HG03103 (cell line): ENCODE results near the gene CFAP251.

ENCODE experiments used
- ATAC-seq: cut with Tn5 transposase; IDR thresholded peaks from one replicate; pipeline ENCODE4 v1.9.1; 2021; ENCODE audit warnings: low read depth; ENCODE audit not compliant: unreplicated experiment

The CFAP251 gene

GRCh38 chr12:121943926-121944325 lies 25.5 kb downstream of the CFAP251 start:
- ATAC-seq, result no peak

DNA sequence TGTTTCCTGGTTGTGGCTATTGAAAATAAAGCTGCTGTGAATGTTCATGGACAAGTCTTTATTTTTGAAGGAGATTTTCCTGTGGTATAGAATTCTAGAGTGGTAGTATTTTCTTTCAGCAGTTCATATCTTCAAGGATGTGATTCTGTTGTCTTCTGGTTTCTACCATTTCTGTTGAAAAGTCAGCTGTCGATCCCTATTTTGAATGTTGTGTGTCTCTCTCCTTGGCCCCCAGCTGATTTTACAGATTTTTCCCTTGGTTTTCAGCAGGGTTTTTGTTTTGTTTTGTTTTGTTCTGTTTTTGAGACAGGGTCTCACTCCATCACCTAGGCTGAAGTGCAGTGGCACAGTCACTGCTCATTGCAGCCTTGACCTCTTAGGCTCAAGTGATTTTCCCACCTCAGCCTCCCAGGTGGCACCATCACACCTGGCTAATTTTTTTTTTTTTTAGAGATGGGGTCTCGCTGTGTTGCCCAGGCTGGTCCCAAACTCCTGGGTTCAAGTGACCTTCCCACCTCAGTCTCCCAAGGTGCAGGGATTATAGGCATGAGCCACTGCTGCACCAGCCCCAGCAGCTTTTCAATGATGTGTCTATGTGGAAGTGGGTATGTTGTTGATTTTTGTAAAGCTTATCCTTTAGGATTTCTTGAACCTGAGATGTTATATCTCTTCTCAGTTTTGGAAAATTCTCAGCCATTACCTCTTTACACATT lies 28.1 kb downstream of the CFAP251 start:
- ATAC-seq, result no peak

- no peak for ATAC-seq
Measured at GRCh38 chr12:121947981-121948380, 29.6 kb downstream of the CFAP251 start.

GRCh38 chr12:121949648-121950397 lies 31.4 kb downstream of the CFAP251 start:
- ATAC-seq, result no peak

DNA sequence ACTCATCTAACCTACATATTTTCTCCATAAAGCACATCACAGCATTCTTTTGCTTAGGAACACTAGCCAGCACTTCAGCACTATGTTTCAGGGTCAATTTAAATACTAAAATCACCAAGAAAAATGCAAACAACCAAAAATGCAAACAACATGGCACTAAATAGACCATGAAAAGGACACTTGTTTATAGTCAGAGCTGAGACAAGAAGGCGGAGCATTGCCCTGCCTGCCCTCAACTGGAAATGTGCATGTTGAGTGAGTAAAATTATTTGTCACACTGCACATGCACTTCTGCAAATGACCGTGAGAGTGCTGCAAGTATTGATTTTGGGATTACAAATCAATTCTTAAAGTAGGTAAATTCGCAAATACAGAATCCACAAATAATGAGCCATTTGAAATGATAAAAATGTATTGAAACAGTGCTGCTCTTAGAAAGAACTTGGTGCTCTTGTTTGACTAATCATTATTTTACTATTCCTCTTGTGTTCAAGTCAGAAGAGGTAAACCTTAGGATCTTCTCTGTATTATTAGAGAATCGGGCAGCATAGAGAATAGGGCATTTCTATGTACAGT lies 34.8 kb downstream of the CFAP251 start:
- no peak for ATAC-seq

DNA sequence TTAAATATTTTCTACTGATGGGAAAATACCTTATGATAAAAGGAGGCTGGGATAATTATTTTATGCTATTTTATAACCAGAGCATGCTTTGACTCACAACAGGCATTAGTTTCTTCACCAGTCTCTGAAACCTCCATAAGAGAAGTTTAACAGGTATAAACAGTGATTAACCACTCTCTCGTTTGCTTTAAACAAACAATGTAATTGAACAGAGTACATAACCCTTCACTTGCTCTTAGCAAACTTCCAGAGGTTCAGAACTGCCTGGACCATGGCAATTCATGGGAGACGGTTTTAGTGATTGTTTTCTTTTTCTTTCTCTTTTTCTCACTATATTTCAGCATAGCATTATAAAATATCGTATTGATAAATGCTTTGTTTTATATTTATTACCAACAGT lies 35.3 kb downstream of the CFAP251 start:
- no peak for ATAC-seq

DNA sequence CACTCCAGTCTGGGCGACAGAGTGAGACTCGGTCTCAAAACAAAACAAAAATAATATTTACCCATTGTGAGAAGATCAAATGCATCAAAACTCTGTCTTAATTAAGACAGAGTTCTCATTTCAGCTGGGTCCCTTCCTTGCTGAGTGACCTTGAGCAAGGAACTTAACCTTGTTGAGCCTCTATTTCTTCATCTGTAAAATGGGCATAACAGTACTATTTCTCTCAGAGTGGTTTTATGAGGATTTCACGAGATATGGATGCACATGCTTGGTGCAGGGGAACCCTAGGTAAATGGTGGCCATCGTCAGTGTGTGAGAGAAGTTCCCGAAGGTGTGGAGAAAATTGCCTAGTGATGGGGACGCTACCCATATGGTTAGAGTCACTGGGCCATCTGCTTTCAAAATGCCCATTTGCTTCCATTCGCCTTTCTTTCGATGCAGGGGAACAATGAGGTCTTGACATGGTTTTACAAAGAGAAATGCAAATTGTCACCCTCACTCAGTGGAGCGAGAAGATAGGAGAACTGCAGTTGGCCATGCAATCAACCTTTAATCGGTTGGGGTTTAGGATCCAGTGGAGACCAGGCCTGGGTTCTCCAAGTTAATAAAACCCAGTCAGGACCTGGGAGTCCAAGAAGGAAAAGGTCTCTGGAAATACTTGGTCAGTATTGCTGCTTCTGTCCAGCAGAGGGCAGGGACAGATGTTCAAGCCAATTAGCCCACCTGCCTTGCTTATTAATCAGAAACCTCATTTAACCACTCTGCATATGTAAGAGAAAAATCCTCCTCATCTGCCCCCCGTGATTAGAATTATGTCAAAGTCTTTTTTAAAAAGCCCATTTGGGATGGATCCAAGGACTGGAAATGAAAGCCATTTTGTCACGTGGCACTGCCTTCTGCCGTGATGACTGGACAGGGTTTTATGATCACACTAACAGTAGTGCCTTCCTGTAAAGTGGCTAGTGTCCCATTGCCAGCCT lies 37.2 kb downstream of the CFAP251 start:
- ATAC-seq, result no peak

- no peak for ATAC-seq
Measured at GRCh38 chr12:121957861-121958515, 39.6 kb downstream of the CFAP251 start.

- ATAC-seq, result no peak
Measured at GRCh38 chr12:121958541-121959240, 40.3 kb downstream of the CFAP251 start.

DNA sequence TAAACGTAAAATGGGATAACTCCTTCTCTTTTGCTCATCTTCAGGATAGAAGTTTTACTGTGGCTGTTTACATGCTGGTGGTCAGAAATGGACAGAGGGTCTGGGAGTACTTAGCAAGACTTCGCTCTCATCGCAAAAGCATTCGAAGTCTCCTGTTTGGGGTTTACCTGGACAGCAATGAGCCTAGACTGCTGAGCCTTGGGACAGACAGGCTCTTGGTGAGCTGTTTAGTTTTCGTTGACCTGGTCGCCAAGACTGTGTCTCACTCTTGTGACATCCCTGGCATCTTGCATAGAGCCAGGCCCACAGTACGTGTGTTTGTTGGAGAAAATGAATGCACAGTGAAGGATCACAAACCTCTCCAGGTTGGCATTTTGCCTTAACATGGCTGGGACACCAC lies 42.1 kb downstream of the CFAP251 start:
- no peak for ATAC-seq

DNA sequence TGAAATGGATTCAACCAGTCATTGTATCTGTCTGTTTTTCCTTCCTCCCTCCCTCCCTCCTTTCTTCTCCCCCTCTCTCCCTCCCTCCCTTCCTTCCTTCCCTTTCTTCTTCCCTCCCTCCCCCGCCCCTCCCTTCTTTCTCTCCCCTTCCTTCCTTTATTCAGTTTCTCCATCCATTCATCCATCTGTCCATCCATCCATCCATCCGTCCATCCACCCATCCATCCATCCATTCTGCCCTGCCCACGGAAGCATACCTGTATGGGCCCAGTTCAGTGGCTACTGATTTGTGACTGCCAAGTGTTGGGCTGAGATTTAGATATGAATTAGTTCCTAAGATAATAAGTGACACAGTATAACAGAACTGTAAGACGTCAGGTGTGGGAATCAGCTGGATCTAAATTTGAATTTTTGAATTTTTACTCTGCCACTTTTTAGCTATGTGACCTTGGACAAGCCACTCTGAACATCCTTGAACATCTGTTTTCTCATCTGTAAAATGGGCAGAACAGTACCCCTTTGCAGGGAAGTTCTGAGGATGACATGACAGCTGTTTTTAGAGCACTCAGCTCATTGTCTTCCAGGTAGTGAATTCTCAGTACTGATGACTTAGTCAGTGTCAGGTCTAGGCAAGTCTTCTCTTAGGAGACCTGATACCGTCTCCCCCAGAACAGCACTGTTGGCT lies 42.9 kb downstream of the CFAP251 start:
- no peak for ATAC-seq

DNA sequence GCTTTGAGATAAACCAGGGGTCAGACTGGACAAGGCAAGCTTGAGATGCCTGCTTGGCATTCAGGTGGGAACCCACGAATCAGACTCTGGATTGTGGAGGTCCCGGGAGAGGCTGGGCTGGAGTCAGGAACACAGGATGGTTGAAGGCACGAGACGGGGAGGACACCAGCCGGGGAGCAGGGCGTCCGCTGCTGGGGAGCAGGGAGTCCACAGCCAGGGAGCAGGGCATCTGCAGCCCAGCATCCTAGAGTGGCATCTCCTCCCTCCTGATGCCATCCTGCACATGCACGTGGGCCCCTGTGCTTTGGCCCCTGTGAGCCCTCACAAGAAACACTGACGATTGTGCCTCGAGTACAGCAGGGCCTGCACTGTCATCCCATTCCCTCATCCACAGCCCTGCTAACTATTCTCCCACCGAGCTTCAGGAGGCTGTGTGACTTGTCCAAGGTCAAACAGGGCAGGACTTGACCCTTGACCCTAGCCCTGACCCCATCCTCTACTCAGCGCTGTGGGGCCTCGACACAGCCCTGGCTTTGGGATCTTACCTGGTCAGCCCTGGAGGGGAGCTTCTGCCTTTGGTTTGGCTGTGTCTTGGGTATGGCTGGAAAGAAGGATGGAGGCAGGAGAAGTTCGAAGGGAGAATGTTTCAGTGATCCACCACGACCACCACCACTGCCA lies 45.1 kb downstream of the CFAP251 start:
- no peak for ATAC-seq

- ATAC-seq, result no peak
Measured at GRCh38 chr12:121964813-121965643, 46.6 kb downstream of the CFAP251 start.

DNA sequence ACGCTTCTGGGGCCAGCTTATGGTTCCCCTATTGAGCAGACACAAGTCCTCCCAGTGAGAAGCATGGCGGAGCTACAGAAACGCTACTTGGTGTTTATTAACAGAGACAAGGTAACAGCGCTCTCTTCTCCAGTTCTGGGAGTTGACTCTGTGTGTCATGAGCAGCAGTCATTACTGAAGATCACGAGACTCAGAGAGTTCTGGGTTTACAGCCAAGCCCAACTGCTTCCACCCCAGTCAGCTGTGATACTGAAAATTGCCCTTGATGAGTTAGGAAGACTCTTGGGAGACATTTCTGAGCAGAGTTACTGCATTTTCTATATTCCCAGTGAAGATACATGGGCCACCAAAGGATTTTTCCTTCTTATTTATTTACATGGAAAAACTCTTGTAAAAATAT lies 48.6 kb downstream of the CFAP251 start:
- ATAC-seq, result no peak

DNA sequence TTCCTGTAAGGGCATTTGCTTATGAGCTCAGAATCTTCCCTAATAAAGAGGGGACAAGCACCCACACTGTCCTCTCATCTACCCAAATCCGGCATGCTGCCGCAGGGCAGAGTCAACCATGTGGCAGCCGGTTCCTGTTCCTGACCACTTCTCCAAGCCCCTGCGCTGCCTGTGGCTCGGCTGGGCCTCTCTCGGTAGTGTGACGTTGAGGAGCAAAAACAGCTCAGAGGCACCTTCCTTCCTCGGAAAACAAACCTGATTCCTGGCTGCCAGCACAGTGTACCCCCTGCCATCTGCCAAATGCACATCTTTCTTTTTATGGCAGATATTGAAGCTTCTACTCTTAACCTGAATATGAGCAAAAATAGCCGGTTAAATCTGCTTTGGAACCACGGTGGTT lies 50.5 kb downstream of the CFAP251 start:
- no peak for ATAC-seq

DNA sequence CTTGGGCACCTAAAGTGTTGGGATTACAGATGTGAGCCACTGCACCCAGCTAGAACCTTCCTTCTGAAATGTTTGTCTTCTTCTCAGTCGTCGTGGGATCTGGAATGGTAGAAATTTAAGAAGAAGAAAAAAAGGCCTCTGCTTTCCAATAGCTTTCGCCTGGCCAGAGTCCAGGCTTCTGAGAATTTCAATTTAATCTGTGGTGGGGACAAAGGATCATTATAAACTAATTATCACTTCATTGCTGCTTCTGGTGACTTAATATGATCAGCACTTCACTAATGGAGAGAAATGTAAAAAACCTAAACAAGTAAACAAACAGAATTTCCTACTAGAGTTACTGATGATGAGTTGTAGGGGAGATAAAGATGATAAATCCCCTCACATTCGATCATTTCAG lies 51.3 kb downstream of the CFAP251 start:
- no peak for ATAC-seq

DNA sequence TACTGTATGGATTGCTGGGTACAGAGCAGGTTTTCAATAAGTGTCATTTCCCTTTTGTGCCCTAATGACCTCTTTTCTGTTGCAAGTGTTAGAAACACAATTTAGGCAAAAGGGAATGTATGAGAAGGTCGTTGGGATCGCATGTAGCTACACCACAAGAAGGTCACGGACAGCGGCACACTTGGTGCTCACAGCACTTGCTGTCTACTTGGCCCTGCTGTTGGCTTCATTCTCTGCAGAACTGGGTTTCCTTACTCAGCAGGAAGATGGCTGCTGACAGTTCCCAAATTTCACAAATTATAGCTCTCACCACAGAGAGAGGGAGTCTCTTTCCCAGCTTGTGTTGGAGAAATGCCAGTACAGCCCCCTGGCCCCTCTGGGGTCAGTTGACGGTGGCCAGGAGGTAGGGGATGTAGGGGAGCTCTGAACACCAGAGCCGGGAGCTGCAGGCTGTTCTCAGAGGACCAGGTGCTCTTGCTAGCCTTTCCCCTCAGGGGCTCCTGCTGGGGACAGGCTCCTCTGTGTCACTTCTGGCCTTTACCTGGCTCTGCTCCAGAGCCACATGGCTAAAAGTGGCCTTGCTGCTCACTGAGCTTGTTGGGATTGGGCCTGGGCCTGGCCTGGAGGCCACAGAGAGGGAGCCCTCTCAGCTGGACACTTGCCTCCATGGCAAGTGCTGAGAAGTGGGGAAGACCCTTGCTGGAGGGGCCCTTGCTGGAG lies 52.3 kb downstream of the CFAP251 start:
- ATAC-seq, result no peak
